Stimulated activated CD8-positive, alpha-beta memory T cell treated with anti-CD3 and anti-CD28 coated beads, Interleukin-12 subunit alpha, Interleukin-12 subunit beta, amount 100 ng/mL, for 4 hours (primary cell): ENCODE results near the gene MMEL1.
"Not testable (repeated sequence)": the region's sequence is repeated elsewhere in the genome, so short reads cannot be mapped to it uniquely, and the experiment has no call there.

Experiments used
- DNase-seq: peaks from one replicate; pipeline ENCODE4 v3.0.0-alpha.2; 2020; ENCODE audit warnings: low read depth

The MMEL1 gene

DNA sequence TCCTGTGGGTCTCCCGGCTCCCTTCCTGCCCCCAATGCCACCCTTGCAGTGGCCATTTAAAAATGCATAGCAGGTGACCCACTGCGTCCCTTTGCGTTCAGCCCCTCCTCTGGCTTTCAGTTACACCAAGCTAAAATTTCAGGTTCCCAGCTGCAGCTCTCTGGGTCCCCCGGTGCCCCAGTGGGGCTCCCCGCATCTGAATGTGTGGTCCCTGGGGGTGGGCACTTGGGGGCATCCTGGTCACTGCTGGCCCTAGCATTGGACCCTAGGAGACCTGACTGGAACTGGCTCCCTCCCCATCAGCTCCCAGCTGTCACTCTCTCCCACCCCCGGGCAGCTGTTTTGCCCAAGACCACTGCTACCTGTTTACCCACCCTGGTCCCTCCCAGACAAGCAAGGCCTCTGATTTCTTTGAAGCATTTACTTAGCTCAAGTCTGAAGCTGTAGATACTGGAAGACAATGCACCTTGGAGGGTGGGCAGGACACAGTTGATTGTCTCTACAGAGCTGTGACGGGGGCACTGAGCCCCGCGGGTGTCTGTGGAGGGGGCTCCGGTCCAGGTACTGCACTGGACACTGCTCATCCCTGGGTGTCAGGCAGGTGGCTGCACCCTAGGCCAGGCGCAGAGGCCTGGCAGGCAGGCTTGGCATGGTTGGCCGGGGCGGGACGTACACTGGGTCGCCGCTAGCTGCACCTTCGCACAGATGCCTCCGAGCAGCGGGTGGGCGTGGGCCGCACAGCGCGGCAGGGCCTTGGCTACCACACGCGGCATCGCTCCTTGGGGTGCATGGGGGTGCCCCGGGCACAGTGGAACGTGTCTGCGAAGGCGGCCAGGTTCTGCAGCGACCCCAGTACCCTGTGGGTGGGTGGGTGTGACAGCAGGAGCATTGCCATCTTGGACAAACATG lies 42.3 kb downstream of the MMEL1 start:
- DNase-seq = no peak

GRCh38 chr1:2589431-2590232 lies 43.2 kb downstream of the MMEL1 start:
- DNase-seq = no peak

GRCh38 chr1:2588661-2589430 lies 44.0 kb downstream of the MMEL1 start:
- no peak for DNase-seq

- DNase-seq = no peak
These were observed 44.8 kb downstream of the MMEL1 start for GRCh38 chr1:2587860-2588571.

DNA sequence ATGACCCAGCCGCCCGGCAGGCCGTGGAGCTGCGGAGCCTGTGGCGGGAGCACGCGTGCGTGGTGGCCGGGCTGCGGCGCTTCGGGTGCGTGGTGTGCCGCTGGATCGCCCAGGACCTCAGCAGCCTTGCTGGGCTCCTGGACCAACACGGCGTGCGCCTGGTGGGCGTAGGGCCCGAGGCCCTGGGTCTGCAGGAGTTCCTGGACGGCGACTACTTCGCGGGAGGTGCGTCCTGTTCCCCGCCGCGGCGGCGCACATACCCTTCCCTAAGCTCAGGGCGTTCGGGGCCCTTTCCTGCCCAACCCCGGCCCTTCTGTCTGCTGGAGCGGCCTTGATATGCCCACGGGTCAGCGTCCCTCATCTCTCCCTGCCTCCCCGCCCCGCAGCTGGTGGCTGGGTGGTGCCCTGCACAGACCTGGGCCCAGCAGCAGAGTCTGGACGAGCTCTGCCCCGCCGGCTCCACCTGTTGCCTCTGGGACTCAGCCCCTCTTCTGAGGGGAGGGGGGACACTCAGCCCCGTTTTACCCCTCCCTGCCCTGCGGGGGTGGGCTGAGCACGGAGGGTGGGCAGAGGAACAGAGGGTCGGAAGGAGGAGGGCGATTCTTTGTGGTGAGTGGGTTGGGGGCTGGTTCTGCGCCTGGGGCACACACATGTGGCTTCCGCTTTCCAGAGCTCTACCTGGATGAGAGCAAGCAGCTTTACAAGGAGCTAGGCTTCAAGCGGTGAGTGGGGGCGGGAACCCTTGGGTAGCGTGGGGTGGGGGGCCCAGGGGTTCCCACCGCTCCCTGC lies 45.6 kb downstream of the MMEL1 start:
- DNase-seq = no peak

- peak; percentile 94 for DNase-seq
These were observed 46.4 kb downstream of the MMEL1 start, which contains the start of gene PRXL2B for GRCh38 chr1:2586154-2587070. Gene PRXL2B, plus strand, starts transcription at chr1:2586777. Its CDS starts 109 bp downstream, at chr1:2586886.

DNA sequence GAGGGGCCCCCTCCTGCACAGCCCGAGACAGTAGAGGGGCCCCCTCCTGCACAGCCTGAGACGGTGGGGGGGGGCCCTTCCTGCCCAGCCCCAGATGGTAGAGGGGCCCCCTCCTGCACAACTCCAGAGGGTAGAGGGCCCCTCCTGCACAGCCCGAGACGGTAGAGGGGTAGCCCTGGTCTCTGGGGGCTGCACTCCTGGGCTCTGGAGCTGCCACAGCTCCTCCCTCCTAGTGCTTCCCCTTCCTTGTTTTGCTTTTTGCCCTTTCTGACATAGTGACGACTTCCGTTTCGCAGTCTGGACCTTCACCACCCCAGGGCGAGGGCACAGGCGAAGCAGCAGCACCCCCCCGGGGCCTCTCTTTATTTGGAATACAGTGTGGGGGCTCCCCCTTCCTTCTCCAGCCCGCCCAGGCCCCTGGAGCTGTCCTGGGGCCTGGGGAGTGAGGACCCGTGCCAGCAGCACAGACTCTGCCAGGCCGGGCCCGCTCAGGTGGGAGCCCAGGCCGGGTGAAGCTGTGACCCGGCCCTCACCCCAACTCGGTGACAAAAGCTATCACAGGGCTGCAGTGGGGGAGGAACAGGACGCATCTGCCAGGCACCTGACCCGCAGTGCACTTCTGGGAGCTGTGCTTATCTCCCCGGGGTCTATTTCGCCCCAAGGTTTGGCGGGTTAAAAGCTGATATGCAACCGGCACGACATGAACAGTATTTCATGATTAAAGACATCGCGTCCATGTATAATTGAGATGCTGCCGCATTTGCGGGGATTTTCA lies 47.3 kb downstream of the MMEL1 start:
- DNase-seq = peak; percentile 42

- DNase-seq = no peak
These were observed 48.0 kb downstream of the MMEL1 start for GRCh38 chr1:2584686-2585317.

DNA sequence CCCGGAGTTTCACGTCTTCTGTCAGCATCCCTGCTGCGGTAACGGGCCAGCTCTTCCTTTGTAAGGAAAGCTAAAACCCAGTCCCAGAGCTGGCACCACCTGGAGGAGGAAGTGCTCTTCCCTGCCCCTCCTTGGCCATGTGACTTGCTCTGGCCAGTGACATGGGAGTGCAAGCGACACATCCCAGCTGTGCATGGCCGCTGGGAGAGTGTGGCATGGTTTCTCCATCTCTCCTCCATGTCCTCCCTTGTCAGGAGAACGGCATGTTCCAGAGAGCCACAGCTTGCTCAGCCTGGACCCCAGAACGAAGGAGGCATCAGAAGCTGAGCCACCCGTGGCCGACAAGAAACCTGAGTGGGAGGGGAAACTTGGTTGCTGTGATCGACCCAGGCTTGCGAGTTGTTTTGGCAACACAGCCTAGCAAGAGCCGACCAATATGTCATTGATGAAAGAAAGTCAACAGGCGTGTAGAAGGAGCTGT lies 48.9 kb downstream of the MMEL1 start:
- no peak for DNase-seq

GRCh38 chr1:2583331-2583791 lies 49.5 kb downstream of the MMEL1 start:
- DNase-seq = no peak

- no peak for DNase-seq
These were observed 50.4 kb downstream of the MMEL1 start for GRCh38 chr1:2582391-2582790.

- no peak for DNase-seq
These were observed 52.1 kb downstream of the MMEL1 start for GRCh38 chr1:2580691-2581090.

DNA sequence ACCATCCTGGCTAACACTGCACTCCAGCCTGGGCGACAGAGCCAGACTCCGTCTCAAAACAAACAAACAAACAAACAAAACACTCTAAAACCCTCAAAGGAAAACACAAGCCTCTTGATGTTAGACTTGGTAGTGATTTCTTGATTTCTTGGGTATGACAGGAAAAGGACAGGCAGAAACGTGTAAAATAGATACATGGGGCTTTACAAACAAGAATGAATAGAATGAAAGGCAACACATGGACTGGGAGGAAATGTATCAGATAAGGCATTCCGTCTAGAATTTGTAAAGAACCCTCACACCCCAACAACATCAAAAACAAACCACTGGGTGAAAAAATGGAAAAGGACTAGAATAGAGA lies 54.1 kb downstream of the MMEL1 start:
- DNase-seq = no peak

DNA sequence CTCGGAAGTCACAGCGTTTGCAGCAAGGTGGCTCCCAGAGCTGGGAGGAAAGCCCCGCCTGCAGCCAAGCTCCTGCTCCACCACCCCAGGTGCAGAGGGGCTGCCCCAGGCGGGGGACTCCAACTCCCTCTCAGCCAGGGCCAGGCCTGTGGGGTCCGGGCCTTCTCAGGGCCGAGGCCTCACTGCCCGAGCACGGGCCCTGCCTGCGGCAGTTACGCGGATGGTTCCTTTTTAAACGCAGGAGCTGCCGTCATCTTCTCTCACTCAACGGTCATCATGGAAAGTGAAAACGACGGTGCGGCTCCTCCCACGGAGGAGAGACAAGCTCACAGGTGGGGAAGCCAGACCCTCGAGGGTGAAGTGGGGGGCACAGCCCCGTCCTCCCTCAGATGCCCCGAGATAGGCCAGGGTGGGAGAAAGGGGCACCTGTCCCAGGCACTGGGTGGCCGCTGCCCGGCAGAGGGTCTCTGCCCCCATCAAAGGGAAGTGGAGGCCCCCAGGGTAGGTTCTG lies 55.2 kb downstream of the MMEL1 start:
- DNase-seq = not testable (repeated sequence)

DNA sequence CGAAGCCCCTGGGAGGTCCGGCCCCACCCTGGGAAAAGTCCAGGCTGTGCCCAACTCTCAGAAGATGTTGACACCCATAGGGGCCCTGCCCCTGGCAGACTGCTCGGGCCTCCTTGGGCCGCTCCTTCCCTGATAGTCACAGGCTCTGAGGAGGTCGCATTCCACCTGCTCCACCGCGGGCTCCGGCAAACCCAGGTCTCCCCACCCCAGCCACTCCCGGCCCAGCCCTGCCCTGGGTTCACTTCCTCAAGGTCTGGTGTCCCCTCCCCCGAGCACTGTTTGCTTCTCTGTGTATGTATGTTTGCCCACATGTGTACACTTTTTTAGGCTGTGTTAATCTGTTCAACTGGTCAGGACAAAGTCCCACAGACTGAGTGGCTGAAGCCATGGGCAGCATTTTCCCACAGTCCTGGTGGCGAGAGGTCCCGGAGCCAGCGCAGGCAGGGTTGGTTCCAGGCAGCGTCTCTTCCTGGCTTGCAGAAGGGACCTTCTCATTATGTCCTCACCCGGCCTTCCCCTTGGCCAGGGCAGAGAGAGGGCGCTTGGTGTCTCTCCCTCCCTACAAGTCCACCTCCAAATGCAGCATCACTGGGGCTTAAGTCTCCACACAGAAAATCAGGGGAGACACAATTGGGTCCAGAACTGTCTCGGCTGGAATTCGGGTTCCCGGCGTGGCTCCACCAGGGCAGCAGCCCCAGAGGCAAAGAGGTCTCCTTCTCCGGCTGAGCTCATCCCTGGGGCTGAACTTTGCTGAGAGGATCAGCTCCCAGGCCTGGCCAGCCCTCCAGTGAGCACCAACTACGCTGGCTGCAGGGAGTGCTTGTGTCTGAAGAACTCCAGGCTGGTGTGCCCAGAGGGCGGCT lies 56.8 kb downstream of the MMEL1 start:
- no peak for DNase-seq

GRCh38 chr1:2574350-2574749 lies 58.5 kb downstream of the MMEL1 start:
- no peak for DNase-seq
